ENCODE measurements around the gene ALPP.
"Not testable (repeated sequence)": the region's sequence is repeated elsewhere in the genome, so short reads cannot be mapped to it uniquely, and the experiment has no call there.

Gene ALPP

DNA sequence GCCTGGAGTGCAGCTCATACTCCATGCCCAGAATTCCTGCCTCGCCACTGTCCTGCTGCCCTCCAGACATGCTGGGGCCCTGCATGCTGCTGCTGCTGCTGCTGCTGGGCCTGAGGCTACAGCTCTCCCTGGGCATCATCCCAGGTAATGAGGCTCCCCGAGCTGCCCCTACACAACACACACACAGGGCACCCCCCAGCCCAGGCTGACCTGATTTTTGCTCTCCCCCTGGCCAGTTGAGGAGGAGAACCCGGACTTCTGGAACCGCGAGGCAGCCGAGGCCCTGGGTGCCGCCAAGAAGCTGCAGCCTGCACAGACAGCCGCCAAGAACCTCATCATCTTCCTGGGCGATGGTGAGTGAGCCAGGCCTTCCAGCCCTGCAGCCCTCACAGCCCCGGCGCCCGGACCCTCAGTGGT is at the start of gene ALPP:
Gene ALPP, plus strand, starts transcription at position 17 of the 417 bp plus-strand sequence. Its CDS starts 52 bp downstream, at position 69.
- peaks cover 12% of the 10 kb centered on the region for H3K27me3 Mint-ChIP-seq (ENCODE audit: low read depth)
- not testable (repeated sequence) for H3K4me3 Mint-ChIP-seq; H3K4me1 Mint-ChIP-seq (ENCODE audit: low read depth); H3K27ac Mint-ChIP-seq; H3K36me3 Mint-ChIP-seq (ENCODE audit: low read depth); H3K9me3 Mint-ChIP-seq

DNA sequence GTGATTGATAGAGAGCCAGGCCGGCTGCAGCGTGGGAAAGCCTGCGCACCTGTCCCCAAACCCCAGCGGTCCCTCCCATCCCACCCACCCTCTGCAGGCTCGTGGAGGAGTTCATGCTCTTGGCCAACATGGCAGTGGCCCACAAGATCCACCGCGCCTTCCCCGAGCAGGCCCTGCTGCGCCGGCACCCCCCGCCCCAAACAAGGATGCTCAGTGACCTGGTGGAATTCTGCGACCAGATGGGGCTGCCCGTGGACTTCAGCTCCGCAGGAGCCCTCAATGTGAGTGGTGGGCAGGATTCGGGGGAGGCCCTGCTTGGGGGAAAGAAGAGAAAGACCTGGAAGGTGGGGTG is 48.9 kb upstream of the ALPP start:
- H3K36me3 Mint-ChIP-seq (ENCODE audit: low read depth): no peaks in the 10 kb centered on the region
- H3K27me3 Mint-ChIP-seq (ENCODE audit: low read depth): no peaks in the 10 kb centered on the region
- no peaks in the 10 kb centered on the region for H3K9me3 Mint-ChIP-seq
- peaks cover 2% of the 10 kb centered on the region for H3K4me1 Mint-ChIP-seq (ENCODE audit: low read depth)
- H3K27ac Mint-ChIP-seq: no peak overlapping the region
- H3K4me3 Mint-ChIP-seq: no peak overlapping the region

DNA sequence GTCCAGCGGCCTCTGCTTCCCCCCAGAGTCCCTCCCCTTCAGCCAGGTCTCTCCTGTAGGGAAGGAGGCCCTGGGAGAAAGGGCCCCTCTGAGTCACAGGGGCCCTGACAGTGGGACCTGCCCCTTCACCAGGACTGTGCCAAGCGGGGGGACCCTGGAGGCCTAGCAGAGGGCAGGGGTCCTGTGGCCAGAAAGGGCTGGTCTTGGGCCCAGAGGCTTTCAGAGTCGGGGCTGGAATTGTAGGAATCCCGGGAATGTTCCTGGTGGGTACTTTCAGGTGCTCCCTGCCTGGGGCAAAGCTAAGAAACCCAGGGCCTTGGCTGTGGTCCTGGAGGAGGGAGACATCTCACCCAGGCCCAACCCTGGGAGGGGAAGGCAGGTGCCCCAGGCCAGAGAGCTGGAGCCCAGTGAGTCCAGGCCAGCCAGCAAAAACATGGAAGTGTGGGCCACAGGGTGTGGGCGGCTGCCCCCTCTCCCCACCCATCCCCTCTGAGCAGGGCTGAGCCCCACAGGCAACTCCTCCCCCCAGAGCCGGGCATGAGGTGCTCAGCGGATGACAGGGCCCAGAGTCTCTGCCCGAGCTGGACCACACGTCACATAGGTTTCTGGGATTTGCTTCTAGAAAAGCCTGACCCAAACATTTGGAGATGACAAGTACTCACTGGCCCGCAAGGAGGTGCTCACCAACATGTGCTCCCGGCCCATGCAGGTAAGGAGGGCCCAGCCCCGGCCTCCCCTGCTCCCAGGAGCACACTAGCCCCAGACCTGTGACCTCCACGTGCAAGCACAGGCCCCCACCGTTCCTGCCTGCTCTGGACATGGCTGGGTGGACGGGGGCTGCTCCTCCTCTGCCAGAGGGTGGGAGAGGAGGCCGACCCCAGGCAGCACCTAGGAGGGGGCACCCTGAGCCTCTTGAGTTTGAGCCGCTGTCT is 48.2 kb upstream of the ALPP start:
- H3K27ac Mint-ChIP-seq: no peak overlapping the region
- H3K4me3 Mint-ChIP-seq: no peak overlapping the region
- peaks cover 2% of the 10 kb centered on the region for H3K4me1 Mint-ChIP-seq (ENCODE audit: low read depth)
- no peaks in the 10 kb centered on the region for H3K27me3 Mint-ChIP-seq (ENCODE audit: low read depth)
- no peaks in the 10 kb centered on the region for H3K36me3 Mint-ChIP-seq (ENCODE audit: low read depth)
- H3K9me3 Mint-ChIP-seq: no peaks in the 10 kb centered on the region

GRCh38 chr2:232331061-232331460 is 47.5 kb upstream of the ALPP start:
- not testable (repeated sequence) for H3K4me3 Mint-ChIP-seq; H3K27me3 Mint-ChIP-seq (ENCODE audit: low read depth); H3K27ac Mint-ChIP-seq; H3K9me3 Mint-ChIP-seq; H3K36me3 Mint-ChIP-seq (ENCODE audit: low read depth); H3K4me1 Mint-ChIP-seq (ENCODE audit: low read depth)

GRCh38 chr2:232331641-232332040 is 46.9 kb upstream of the ALPP start:
- not testable (repeated sequence) for H3K27me3 Mint-ChIP-seq (ENCODE audit: low read depth); H3K9me3 Mint-ChIP-seq; H3K4me3 Mint-ChIP-seq; H3K36me3 Mint-ChIP-seq (ENCODE audit: low read depth); H3K27ac Mint-ChIP-seq; H3K4me1 Mint-ChIP-seq (ENCODE audit: low read depth)

DNA sequence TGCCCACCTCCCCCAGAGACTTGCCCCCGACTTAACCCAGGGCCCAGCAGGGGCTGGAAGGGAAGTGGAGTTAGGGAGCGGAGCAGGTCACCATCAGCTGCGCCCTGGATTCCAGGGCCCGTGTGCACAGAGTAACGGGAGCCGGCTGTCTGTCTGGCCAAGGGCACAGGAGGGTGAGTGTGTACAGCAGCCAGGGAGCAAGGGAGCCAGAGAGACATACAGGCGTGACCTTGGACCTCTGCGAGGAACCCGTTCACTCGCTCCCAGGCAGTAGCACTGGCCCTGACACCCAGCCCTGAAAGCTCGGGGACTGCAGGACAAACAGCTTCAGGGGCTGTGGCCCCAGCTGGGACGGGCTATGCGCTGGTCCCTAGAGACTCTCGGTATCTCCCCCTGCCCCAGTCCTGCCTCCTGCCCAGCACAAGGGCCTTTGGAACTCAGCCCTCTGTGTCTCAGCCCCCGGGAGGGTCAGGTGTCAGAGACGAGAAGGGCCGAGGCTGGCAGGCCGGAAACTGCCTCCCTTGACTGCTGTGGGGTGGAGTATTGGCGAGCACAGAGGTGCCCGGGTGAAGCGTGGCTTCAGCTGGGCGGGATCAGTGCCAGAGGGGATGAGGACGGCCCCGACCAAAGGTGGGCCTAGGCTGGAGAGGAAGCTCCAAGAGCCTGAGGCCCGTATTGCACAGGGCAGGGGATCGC is 46.2 kb upstream of the ALPP start:
- not testable (repeated sequence) for H3K4me3 Mint-ChIP-seq; H3K36me3 Mint-ChIP-seq (ENCODE audit: low read depth); H3K9me3 Mint-ChIP-seq; H3K27me3 Mint-ChIP-seq (ENCODE audit: low read depth); H3K27ac Mint-ChIP-seq; H3K4me1 Mint-ChIP-seq (ENCODE audit: low read depth)

DNA sequence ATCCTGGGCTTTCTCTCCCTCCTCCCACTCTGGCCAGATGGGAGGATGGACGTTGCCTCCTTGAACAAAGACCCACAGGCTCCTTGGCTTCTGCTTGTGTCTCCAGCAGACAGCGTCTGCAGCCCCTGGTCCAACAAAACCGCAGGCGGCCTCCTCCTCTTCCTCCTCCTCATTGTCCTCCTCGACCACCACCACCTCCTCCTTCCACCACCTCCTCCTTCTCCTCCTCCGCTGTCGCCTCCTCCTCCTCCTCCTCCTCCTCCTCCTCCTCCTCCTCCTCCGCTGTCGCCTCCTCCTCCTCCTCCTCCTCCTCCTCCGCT is 45.7 kb upstream of the ALPP start:
- Mint-ChIP-seq H3K4me3 (no peak overlapping the region), H3K27ac (no peak overlapping the region), H3K9me3 (no peaks in the 10 kb centered on the region), H3K4me1 (ENCODE audit: low read depth) (no peaks in the 10 kb centered on the region), H3K27me3 (ENCODE audit: low read depth) (no peaks in the 10 kb centered on the region), H3K36me3 (ENCODE audit: low read depth) (no peaks in the 10 kb centered on the region)

DNA sequence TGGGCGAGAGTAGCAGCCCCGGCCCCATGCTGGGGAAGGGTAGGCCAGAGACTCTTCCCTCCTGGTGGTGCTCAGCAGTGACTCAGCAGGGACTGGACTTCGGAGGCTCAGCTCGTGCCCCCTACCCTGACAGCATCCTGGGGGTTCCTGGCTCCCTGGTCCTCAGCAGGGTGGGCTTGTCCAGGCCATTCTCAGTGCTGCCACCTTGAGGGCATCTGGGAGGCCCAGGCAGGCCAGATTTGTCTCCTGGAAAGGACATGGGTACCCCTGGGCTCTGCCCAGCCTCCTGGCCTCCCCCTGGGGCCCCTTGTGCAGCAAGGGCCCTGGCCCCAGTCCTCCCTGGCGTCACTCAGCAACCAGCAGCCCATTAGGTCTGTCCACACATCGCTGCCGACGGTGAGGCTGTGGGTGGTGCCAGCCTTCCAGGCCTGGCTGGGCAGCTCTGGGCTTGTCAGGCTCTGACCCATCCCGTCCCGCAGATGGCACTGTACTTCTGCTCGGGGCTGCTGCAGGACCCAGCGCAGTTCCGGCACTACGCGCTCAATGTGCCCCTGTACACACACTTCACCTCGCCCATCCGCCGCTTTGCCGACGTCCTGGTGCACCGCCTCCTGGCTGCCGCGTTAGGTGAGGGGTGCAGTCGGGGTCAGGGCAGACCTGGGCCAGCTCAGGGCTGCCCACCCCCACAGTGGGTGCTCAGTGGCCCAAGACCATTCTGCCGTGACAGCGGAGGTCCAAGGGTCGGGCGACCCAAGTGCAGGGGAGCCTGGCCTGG is 45.0 kb upstream of the ALPP start:
- no peaks in the 10 kb centered on the region for H3K36me3 Mint-ChIP-seq (ENCODE audit: low read depth)
- no peak overlapping the region for H3K27ac Mint-ChIP-seq
- H3K27me3 Mint-ChIP-seq (ENCODE audit: low read depth): no peaks in the 10 kb centered on the region

GRCh38 chr2:232334136-232334884 is 44.2 kb upstream of the ALPP start:
- H3K27me3 Mint-ChIP-seq (ENCODE audit: low read depth): not testable (repeated sequence)

More for the DNA sequence above, 45.0 kb upstream of the ALPP start:
- no peaks in the 10 kb centered on the region for H3K4me1 Mint-ChIP-seq (ENCODE audit: low read depth)
- no peaks in the 10 kb centered on the region for H3K9me3 Mint-ChIP-seq
- H3K4me3 Mint-ChIP-seq: no peak overlapping the region

DNA sequence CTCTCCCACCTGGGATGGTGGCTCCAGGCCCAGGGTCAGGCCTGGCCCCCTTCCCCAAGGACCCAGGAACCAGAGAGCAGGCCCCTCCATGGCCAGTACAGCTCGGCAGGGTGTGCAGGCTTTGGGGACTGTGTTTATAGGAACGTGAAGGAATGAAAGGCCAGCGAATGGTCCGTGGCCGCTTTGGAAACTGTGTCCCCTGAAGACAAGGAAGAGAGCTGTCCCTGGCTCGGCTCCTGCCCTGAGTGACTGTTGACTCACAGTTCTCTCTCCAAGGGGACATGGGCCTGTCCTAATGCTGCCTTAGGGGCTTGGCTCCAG is 43.7 kb upstream of the ALPP start:
- not testable (repeated sequence) for H3K27me3 Mint-ChIP-seq (ENCODE audit: low read depth); H3K9me3 Mint-ChIP-seq; H3K4me3 Mint-ChIP-seq

More at GRCh38 chr2:232334136-232334884, 44.2 kb upstream of the ALPP start:
- not testable (repeated sequence) for H3K4me1 Mint-ChIP-seq (ENCODE audit: low read depth); H3K9me3 Mint-ChIP-seq; H3K36me3 Mint-ChIP-seq (ENCODE audit: low read depth); H3K27ac Mint-ChIP-seq; H3K4me3 Mint-ChIP-seq

GRCh38 chr2:232335206-232335858 is 43.2 kb upstream of the ALPP start:
- not testable (repeated sequence) for H3K4me1 Mint-ChIP-seq (ENCODE audit: low read depth); H3K9me3 Mint-ChIP-seq; H3K27ac Mint-ChIP-seq; H3K27me3 Mint-ChIP-seq (ENCODE audit: low read depth); H3K36me3 Mint-ChIP-seq (ENCODE audit: low read depth); H3K4me3 Mint-ChIP-seq

More for the DNA sequence above, 43.7 kb upstream of the ALPP start:
- H3K36me3 Mint-ChIP-seq (ENCODE audit: low read depth); H3K4me1 Mint-ChIP-seq (ENCODE audit: low read depth); H3K27ac Mint-ChIP-seq: not testable (repeated sequence)

DNA sequence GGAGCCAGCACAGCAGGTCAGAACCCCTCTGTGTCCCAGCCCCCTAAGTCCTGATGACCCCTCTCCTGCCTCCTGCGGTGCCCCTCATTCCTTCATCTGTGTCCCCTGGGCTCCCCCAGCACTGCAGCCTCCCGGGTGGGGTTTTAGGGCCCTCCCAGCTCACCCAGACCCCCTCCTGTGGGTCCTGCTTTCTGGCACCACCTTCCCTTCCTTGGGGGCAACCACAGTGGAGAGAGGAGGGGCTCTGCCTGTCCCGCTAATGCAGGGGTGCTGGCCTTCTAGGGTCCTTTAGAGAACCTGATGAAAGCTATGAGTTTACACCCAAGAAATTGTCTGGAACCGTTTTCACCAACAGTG is 42.7 kb upstream of the ALPP start:
- H3K9me3 Mint-ChIP-seq: no peaks in the 10 kb centered on the region
- H3K36me3 Mint-ChIP-seq (ENCODE audit: low read depth): no peaks in the 10 kb centered on the region
- no peak overlapping the region for H3K27ac Mint-ChIP-seq
- no peak overlapping the region for H3K4me3 Mint-ChIP-seq
- no peaks in the 10 kb centered on the region for H3K27me3 Mint-ChIP-seq (ENCODE audit: low read depth)
- no peaks in the 10 kb centered on the region for H3K4me1 Mint-ChIP-seq (ENCODE audit: low read depth)

- H3K27ac Mint-ChIP-seq: no peak overlapping the region
- H3K36me3 Mint-ChIP-seq (ENCODE audit: low read depth): no peaks in the 10 kb centered on the region
- no peaks in the 10 kb centered on the region for H3K27me3 Mint-ChIP-seq (ENCODE audit: low read depth)
- no peak overlapping the region for H3K4me3 Mint-ChIP-seq
- H3K4me1 Mint-ChIP-seq (ENCODE audit: low read depth): no peaks in the 10 kb centered on the region
- H3K9me3 Mint-ChIP-seq: no peaks in the 10 kb centered on the region
Observed at GRCh38 chr2:232336241-232336736, 42.3 kb upstream of the ALPP start.

Data from T-helper 1 cell treated with Interleukin-12 subunit alpha and Interleukin-12 subunit beta and Interleukin-4 antibody, amounts not matched to agents 30 μg/mL and 1 μg/mL, for 36 hours (primary cell).